Measurements from ENCODE around the gene MID1. TPM values are rescaled to one million over a fixed set of nuclear protein-coding genes. Genes with fewer than 3 reads are reported as not detected.

Gene MID1
- total RNA-seq, 1 experiment from 2014 or later = 9.7 TPM

DNA sequence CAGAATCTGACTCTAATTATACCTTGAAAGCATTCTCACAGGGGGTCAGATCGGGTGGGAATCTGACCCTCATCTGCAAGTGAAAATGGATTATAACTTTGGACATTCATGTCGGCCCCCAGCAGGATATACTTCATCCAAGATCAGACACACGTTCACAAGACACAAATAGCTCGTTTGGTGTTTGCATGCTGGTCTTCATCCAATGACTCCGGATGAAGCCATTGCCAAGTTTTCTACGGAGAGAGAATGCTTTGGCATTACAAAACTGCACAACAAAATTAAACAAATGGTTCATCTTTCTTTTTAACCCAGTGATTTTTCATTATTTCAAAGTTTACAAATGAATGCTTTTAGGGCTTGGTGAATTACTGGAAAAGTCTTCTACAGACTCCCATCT, 105.5 kb downstream of the MID1 start:
- intact Hi-C loops (cut with micrococcal nuclease) = no loop called here
- H3K4me1 Mint-ChIP-seq (ENCODE audit: insufficient read depth, unreplicated experiment) = peaks cover 16% of the 10 kb centered on the region
- no peaks in the 10 kb centered on the region for H3K36me3 Mint-ChIP-seq (ENCODE audit: insufficient read depth, unreplicated experiment)
- no peak overlapping the region for H3K27ac Mint-ChIP-seq (ENCODE audit: low read depth, unreplicated experiment)
- DNase-seq (ENCODE audit: unreplicated experiment) = no peak
- H3K4me3 Mint-ChIP-seq (ENCODE audit: unreplicated experiment) = no peak overlapping the region
- ChIA-PET CTCF (no interaction called here), POLR2A (no interaction called here)
- H3K9me3 Mint-ChIP-seq (ENCODE audit: unreplicated experiment) = no peaks in the 10 kb centered on the region
- BruUV-seq (replicated peaks) = no TSS peak
- no peaks in the 10 kb centered on the region for H3K27me3 Mint-ChIP-seq (ENCODE audit: insufficient read depth, unreplicated experiment)
- TF ChIP-seq, protein P1, sequence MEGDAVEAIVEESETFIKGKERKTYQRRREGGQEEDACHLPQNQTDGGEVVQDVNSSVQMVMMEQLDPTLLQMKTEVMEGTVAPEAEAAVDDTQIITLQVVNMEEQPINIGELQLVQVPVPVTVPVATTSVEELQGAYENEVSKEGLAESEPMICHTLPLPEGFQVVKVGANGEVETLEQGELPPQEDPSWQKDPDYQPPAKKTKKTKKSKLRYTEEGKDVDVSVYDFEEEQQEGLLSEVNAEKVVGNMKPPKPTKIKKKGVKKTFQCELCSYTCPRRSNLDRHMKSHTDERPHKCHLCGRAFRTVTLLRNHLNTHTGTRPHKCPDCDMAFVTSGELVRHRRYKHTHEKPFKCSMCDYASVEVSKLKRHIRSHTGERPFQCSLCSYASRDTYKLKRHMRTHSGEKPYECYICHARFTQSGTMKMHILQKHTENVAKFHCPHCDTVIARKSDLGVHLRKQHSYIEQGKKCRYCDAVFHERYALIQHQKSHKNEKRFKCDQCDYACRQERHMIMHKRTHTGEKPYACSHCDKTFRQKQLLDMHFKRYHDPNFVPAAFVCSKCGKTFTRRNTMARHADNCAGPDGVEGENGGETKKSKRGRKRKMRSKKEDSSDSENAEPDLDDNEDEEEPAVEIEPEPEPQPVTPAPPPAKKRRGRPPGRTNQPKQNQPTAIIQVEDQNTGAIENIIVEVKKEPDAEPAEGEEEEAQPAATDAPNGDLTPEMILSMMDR (IDR thresholded peaks at IDR 0.05; ENCODE audit: unreplicated experiment) = no peak

DNA sequence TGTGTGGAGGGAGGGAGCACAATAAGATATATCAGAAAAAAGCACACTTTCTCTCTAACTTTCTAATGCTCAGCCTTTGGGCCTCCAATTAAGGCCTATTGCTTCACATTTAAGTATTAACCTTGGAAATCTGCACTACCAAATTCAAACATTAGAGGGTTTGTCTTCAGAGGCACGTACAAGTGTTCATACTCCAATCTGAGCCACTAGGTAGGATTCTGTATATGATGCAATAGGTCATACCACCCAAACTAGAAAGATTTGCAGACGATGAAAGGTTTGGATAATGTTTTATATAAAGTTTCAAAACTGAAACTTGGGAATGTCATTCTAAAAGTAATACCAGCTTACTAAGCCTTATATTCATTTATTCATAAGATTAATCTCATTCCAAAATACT, 106.4 kb downstream of the MID1 start:
- no peak overlapping the region for H3K27ac Mint-ChIP-seq (ENCODE audit: low read depth, unreplicated experiment)
- TF ChIP-seq, protein P1 (IDR thresholded peaks at IDR 0.05; ENCODE audit: unreplicated experiment) = no peak

DNA sequence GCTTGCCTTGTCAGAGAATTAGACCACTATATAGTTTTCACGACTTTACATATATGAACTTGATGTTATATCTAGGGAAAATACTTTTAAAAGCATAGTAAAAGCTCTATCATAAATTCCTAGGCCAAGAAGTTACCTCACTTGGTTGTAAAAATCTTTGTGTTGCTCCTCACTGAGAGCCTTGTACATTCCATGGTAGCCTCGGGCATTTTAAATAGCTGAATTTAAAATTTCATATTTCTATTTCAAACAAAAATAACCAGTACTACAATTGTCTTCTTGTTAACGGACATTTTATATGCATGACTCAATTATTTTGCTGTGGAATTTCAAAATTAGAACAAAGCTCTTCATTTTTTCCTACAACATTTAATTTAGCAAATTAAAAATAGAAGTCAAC, 107.6 kb downstream of the MID1 start:
- CTCF ChIA-PET = no interaction called here
- TF ChIP-seq, protein P1 (IDR thresholded peaks at IDR 0.05; ENCODE audit: unreplicated experiment) = no peak
- Mint-ChIP-seq H3K27ac (ENCODE audit: low read depth, unreplicated experiment) (no peak overlapping the region), H3K4me1 (ENCODE audit: insufficient read depth, unreplicated experiment) (peaks cover 14% of the 10 kb centered on the region), H3K4me3 (ENCODE audit: unreplicated experiment) (no peak overlapping the region), H3K36me3 (ENCODE audit: insufficient read depth, unreplicated experiment) (no peaks in the 10 kb centered on the region), H3K27me3 (ENCODE audit: insufficient read depth, unreplicated experiment) (no peaks in the 10 kb centered on the region), H3K9me3 (ENCODE audit: unreplicated experiment) (peaks cover 8% of the 10 kb centered on the region)
- DNase-seq (ENCODE audit: unreplicated experiment) = no peak
- no TSS peak for BruUV-seq (replicated peaks)
- POLR2A ChIA-PET = interaction anchor here (0.6 to 1.6 kb wide), 2 partner anchors 108 to 1634 kb away, joined by 3 read pairs; partner anchors contain the start of gene MID1
- intact Hi-C loops (cut with micrococcal nuclease) = no loop called here

More for the DNA sequence above, 106.4 kb downstream of the MID1 start:
- ChIA-PET CTCF (no interaction called here), POLR2A (no interaction called here)
- DNase-seq (ENCODE audit: unreplicated experiment) = no peak
- no TSS peak for BruUV-seq (replicated peaks)
- H3K36me3 Mint-ChIP-seq (ENCODE audit: insufficient read depth, unreplicated experiment) = no peaks in the 10 kb centered on the region
- H3K9me3 Mint-ChIP-seq (ENCODE audit: unreplicated experiment) = no peaks in the 10 kb centered on the region
- H3K4me1 Mint-ChIP-seq (ENCODE audit: insufficient read depth, unreplicated experiment) = peaks cover 9% of the 10 kb centered on the region
- intact Hi-C loops (cut with micrococcal nuclease) = no loop called here
- H3K4me3 Mint-ChIP-seq (ENCODE audit: unreplicated experiment) = no peak overlapping the region
- no peaks in the 10 kb centered on the region for H3K27me3 Mint-ChIP-seq (ENCODE audit: insufficient read depth, unreplicated experiment)

DNA sequence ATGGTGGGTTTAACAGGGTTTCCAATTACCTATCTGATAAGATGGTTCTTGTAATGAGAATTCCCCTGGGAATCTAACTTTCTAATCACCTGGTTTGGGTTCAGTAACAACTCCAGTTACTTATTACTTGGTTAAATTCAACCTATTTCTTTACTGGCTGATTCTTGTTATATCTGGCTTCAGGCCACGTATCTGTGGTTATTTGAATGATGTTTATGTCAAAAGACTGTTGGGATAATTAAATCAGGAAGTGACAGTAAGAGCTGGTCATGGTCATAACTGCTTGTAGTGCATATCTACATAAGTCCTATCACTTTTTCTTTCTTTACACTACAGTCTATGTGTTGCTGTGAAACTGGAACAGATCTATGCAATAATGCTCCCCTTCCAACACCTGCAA, 108.1 kb downstream of the MID1 start:
- CTCF ChIA-PET = no interaction called here
- POLR2A ChIA-PET = interaction anchor here (1.6 kb wide), 1 partner anchor 108 kb away, joined by 3 read pairs; the partner anchor contains the start of gene MID1
- Mint-ChIP-seq H3K9me3 (ENCODE audit: unreplicated experiment) (peaks cover 8% of the 10 kb centered on the region), H3K27ac (ENCODE audit: low read depth, unreplicated experiment) (no peak overlapping the region), H3K4me3 (ENCODE audit: unreplicated experiment) (no peak overlapping the region), H3K36me3 (ENCODE audit: insufficient read depth, unreplicated experiment) (no peaks in the 10 kb centered on the region), H3K4me1 (ENCODE audit: insufficient read depth, unreplicated experiment) (peaks cover 14% of the 10 kb centered on the region), H3K27me3 (ENCODE audit: insufficient read depth, unreplicated experiment) (no peaks in the 10 kb centered on the region)
- intact Hi-C loops (cut with micrococcal nuclease) = no loop called here
- TF ChIP-seq, protein P1 (IDR thresholded peaks at IDR 0.05; ENCODE audit: unreplicated experiment) = no peak
- peak; percentile 48 for DNase-seq (ENCODE audit: unreplicated experiment)
- BruUV-seq (replicated peaks) = no TSS peak
